IPS DF 4.7 (cell line): Measurements from ENCODE around the gene CARD14.
A peak's percentile ranks its signal among the peaks of the same experiment; 100 is the strongest.

Experiments
- DNase-seq: peaks from one replicate; pipeline ENCODE4 v3.0.0-alpha.2; 2013; ENCODE audit warnings: low spot score; ENCODE audit errors: extremely low read depth

CARD14 gene

GRCh38 chr17:80169784-80170500, at the start of gene CARD14:
Gene CARD14 (plus strand): TSS chr17:80170030. CDS start chr17:80181439, 11,409 bp downstream.
- DNase-seq, result no peak

- DNase-seq, result no peak
Observed at GRCh38 chr17:80122026-80122575, 47.7 kb upstream of the CARD14 start.

- DNase-seq, result no peak
Observed at GRCh38 chr17:80122926-80123505, 46.8 kb upstream of the CARD14 start.

- no peak for DNase-seq
Observed at GRCh38 chr17:80123791-80124190, 46.0 kb upstream of the CARD14 start.

GRCh38 chr17:80124351-80124981, 45.4 kb upstream of the CARD14 start:
- DNase-seq, result peak; percentile 41

GRCh38 chr17:80125656-80126448, 44.0 kb upstream of the CARD14 start:
- DNase-seq, result no peak

GRCh38 chr17:80126449-80126715, 43.4 kb upstream of the CARD14 start:
- no peak for DNase-seq

- DNase-seq, result no peak
Observed at GRCh38 chr17:80129006-80129565, 40.7 kb upstream of the CARD14 start.

GRCh38 chr17:80130992-80131391, 38.8 kb upstream of the CARD14 start:
- no peak for DNase-seq

GRCh38 chr17:80132906-80133625, 36.8 kb upstream of the CARD14 start:
- no peak for DNase-seq

- no peak for DNase-seq
Observed at GRCh38 chr17:80133626-80133970, 36.2 kb upstream of the CARD14 start.

GRCh38 chr17:80137131-80137530, 32.7 kb upstream of the CARD14 start:
- no peak for DNase-seq

- DNase-seq, result no peak
Observed at GRCh38 chr17:80138856-80139426, 30.9 kb upstream of the CARD14 start.

- no peak for DNase-seq
Observed at GRCh38 chr17:80141463-80142165, 28.2 kb upstream of the CARD14 start.

GRCh38 chr17:80142929-80143328, 26.9 kb upstream of the CARD14 start:
- DNase-seq, result no peak

- DNase-seq, result no peak
Observed at GRCh38 chr17:80145076-80146075, 24.5 kb upstream of the CARD14 start.

GRCh38 chr17:80146121-80147034, 23.5 kb upstream of the CARD14 start:
- DNase-seq, result no peak
